COLO668 (cell line): ENCODE results near the gene GOLGA2.
"Not testable (repeated sequence)": the region's sequence is repeated elsewhere in the genome, so short reads cannot be mapped to it uniquely, and the experiment has no call there.

Source experiments
- DNase-seq: peaks from one replicate; lab custom pipeline; 2025; ENCODE audit not compliant: unreplicated experiment; lab: John Stamatoyannopoulos, UW

GOLGA2 gene

GRCh38 chr9:128293091-128293490 lies 17.3 kb upstream of the GOLGA2 start:
- DNase-seq: no peak

DNA sequence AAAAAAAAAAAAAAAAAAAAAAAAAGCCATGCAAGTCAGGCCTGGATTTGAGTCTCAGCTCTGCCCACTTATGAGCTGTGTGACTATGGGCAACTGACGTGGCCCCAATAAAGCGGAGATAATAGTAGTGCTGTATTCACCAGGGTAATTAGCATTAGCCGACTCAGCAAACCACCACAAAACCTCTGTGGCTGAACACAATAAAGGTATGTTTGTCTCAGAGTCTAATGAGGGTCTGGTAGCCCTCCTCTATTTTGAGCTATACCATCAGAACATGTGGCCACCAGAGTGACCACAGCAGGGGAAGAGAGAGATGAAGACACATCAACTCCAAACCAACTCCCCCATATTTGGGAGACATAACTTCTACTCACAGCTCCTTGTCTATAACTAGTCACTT lies 16.2 kb upstream of the GOLGA2 start:
- DNase-seq: no peak

DNA sequence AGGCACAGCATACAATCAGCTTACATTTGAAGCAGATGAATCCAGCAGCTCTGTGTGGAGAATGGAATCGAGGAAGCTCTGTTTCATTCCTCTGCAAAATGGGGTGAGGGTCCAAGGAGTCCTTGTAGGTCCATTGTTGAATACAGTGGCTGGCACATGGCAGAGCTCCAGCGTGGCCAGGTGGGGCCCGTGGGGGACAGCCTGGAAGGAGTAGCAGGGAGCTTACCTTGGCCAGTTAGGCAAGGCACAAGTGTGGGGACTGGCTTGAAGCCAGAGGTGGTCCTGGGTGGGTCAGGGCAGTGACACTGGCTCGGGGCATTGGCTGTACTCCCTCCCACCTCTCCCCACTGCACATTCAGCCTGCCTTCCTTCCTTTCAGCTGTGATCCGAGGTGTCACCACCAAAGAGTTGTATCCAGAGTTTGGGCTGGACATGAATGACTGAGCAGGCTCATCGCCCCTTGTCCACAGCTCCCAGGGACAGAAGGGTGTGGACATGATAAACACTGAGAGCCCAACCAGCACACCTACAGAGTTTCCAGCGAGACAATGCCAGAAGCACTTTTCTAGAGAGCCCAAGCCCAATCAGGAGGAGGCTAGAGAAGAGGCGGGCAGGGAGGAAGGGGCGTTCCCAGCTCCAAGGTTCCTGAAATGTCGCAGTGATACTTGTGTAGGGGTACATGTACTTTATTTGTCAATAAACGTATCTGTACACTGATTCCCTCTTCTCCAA lies 12.6 kb upstream of the GOLGA2 start:
- no peak for DNase-seq

DNA sequence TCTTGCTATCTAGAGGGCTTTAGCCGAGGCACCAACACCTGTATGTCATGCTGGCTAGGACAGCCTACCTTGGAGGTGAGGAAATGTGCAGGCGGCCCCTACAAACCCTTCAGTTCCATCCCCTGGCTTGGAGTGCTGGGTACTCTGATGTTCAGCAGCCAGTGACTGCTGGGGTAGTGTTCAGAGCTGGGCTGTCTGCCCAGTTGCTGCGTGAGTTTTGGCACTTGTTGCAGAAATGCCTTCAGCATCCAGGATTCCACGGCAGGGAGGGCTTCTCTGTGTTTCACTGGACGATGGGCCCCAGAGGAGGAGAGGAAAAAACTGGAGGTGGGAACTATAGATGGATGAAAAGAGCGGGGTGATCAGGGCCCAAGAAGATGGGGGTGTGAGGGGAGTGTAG lies 10.6 kb upstream of the GOLGA2 start:
- no peak for DNase-seq

GRCh38 chr9:128285033-128285784 lies 9.4 kb upstream of the GOLGA2 start:
- DNase-seq: peak; percentile 35

DNA sequence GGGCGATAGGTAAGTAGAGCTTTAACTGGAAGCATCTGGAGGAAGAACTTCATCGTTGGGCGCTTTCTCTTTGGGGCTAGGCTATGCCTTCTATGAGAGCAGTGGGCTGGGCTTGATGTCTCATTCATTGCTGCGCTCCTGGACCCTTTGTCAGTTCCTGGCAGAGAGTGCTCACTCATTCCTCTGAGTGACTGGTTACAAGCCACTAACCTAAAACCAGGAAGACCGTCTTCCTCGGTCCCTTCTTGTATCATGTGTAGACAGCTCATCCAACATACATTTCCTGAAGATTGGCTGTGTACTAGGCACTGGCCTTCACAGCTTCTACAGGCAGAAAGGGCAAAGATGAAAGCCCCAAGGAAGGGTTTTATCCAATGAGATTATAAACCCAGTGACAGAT lies 6.7 kb upstream of the GOLGA2 start:
- no peak for DNase-seq

DNA sequence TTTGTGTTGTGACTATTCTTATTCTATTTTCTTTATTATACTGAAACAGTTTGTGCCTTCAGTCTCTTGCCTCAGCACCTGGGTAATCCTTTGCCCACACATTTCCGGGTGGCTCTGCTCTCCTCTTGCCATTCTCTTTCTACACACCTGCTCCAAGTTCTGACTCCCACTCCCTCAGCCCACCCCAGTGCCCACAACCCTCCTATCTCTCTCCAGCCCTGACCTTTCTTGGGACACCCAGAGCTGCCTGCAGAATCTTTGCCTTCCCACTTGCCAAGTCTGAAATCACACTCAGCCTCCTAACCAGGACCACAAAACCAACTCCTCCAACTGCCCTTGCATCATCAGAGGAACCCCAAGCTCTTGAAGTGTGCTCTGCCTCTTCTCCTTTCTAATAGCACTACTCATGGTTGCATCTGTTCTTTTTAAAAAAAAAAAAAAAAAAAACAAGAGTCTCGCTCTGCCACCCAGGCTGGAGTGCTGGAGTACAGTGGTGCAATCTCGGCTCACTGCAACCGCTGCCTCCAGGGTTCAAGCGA lies 4.3 kb upstream of the GOLGA2 start:
- DNase-seq: no peak

DNA sequence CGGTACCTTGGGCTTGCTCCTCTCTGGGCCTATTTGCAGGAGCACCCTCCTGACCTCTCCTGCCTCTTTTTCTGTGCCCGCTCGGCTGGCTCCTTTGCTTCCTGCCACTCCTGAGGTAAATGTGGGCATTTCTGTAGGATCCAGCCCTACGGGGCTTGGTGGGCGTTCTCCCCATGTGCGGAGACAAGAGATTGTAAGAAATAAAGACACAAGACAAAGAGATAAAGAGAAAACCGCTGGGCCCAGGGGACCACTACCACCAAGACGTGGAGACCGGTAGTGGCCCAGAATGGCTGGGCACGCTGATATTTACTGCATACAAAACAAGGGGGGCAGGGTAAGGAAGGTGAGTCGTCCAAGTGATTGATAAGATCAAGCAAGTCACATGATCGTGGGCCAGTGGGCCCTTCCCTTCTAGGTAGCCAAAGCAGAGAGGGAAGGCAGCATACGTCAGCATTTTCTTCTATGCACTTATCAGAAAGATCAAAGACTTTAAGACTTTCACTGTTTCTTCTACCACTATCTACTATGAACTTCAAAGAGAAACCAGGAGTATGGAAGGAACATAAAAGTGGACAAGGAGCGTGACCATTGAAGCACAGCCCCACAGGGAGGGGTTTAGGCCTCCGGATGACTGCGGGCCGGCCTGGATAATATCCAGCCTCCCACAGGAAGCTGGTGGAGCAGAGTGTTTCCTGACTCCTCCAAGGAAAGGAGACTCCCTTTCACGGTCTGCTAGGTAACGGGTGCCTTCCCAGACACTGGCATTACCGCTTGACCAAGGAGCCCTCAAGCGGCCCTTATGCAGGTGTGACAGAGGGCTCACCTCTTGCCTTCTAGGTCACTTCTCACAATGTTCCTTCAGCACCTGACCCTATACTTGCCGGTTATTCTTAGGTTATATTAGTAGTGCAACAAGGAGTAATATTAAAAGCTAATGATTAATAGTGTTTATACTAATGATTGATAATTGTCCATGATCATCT lies 3.6 kb upstream of the GOLGA2 start:
- not testable (repeated sequence) for DNase-seq

GRCh38 chr9:128276574-128277270 lies 915 bp upstream of the GOLGA2 start:
- DNase-seq: peak; percentile 26

DNA sequence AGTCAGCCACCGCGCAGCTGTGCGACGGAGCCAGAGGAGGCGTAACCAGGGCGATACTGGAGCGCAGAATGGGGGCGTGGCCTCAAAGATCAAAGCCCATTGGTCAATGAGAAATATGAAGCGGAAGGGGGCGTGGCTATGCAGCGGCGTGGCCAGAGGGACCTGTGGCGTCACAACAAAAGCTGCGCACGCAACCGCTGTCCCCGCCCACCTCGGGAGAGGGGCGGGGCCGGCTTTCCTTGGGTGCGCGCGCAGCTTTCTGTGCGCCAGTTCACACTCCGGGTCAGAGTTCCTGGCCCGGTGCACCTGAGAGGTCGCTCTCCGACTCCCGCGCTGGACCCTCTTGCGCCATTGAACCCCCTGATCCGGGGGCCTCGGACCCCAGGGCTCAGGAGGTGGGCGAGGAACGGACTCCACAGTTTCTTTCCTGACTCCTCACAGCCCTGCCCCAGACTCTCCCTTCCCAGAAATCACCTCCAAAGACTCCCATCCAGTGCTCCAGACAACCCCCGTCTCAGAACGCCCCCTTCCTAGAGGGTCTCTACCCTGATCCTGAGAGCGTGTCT lies 284 bp upstream of the GOLGA2 start, which contains the start of gene SWI5:
Gene SWI5, plus strand, starts transcription at position 269 of the 566 bp plus-strand sequence.
- peak; percentile 99 for DNase-seq

DNA sequence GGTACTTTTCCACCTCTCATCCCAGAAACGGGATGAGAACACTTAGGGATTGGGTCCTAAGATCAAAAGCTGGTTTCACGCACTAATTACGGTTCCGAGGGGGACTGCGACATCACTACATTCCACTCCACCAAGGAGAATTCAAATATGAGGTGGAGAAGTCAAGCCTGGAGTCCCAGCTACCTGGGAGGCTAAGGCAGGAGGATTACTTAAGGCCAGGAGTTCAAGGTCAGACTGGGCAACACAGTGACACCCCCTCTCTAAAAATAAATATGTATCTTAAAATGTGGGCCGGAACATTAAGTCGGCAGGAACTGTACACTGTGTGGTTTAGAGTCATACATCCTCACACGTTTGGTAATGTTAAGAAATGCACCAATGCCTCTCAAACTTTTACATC lies 1.6 kb downstream of the GOLGA2 start:
- no peak for DNase-seq

DNA sequence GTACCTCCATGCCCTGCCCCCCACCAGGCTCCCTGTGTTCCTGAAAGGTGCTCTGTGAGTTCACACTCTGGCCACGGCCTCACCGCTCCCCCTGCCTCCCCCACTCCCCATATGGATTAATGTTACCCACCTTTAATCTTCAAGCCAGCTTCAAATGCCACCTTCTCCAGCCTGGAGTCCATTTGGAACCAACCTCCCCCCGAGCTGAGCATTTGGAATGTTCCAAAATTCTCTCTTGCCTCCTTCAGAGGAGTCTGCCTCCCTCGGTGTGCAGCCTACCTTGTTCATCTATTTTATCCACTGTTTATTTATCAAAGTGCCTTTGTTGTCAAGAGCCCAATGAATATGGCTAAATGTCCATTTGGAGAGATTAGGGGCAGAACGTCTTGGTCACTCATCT lies 4.3 kb downstream of the GOLGA2 start:
- no peak for DNase-seq

DNA sequence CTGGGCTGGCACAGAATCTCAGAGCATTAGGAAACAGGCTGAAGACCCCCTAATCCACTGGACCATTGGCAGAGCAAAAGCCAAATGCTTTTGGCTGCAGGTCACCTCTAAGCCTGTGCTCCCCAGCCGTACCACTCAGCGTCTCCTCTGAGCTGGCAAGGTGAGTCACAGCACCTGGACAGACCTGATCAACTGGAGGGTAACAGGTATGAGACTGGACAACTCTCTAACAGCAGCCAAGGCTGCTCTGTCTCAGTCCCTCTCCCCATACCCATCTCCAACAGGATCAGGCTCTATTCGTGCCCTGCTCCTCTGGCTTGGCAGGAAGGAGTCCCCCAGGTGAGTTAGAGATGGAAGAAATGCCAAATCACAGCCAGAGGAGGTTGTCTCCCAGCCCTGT lies 4.7 kb downstream of the GOLGA2 start:
- DNase-seq: no peak

DNA sequence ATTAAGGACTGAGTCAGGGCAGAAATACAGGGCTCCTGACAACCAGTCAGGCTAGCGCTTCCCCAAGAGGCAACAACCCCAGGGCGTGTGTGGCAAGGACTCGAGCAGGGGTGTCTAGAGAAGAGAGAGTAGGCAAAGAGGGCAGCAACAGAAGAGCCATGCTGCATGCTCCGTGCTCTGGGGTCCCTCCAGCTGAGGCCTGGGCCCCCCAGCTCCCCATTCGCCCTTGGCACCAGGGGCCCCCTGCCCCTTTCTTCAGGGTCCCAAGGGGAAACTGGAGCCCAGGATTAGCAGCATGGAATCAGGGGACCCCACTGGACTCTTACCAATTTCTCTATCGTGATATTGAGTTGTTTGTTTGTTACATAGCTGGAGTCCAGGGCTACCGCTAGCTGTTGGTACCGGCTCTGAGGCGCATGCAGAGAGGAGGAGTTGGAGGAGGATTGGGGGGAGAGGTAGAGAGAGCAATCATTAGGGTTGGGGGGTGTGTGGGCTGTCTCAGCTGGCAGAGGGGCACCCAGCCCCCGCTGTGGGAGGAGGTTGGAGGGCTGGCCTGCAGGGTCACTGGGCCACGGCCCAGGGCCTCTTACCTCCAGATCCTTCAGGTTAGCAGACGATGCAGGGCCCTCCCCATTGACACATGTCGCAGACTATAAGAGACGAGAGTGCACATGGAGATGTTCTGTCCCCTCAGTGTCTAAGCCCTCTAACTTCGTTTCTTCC lies 8.8 kb downstream of the GOLGA2 start:
- DNase-seq: no peak

- DNase-seq: no peak
Measured at GRCh38 chr9:128265348-128265847, 10.4 kb downstream of the GOLGA2 start.

GRCh38 chr9:128262687-128263086 lies 13.1 kb downstream of the GOLGA2 start:
- no peak for DNase-seq

DNA sequence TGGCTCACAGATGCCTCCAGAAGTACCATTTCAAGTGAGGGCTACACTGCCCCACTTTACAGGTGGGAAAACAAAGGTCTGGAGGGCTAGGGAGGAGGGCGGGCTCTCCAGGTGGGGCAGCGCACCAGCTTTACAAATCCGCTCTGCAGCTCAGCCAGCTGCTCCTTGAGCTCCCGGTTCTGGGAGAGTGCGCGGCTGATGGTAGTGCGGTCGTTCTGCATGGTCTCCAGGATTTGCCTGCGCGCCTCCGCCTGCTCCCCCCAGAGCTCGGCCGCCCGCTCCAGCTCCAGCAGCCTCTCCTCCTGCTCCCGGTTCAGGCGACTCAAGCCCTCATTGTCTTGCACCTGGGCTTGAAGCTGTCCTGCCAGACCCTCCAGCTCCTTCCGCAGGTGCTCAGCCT lies 15.5 kb downstream of the GOLGA2 start:
- DNase-seq: no peak

- DNase-seq: no peak
Measured at GRCh38 chr9:128259156-128259555, 16.7 kb downstream of the GOLGA2 start.

- no peak for DNase-seq
Measured at GRCh38 chr9:128258326-128258725, 17.5 kb downstream of the GOLGA2 start.
